CD4-positive, alpha-beta T cell (primary cell): ENCODE measurements around the gene SPTBN1. TPM values are rescaled to one million over a fixed set of nuclear protein-coding genes. Genes with fewer than 3 reads are reported as not detected.

Source experiments
- ATAC-seq: fragments of 200-7000 bp; cut with Tn5 transposase; one replicate; pipeline ENCODE4 v1.10.0; 2022; ENCODE audit warnings: mild to moderate bottlenecking; ENCODE audit not compliant: poor library complexity
- CTCF ChIA-PET: fragments of 350-600 bp; sonication (Branson Sonifier 250); formaldehyde crosslinking; loops from one replicate; lab custom pipeline; 2021; ENCODE audit warnings: antibody characterized with exemption, inconsistent platforms; lab: Charles Lee
- POLR2A ChIA-PET: fragments of 350-600 bp; sonication (Branson Sonifier 250); formaldehyde crosslinking; loops from one replicate; lab custom pipeline; 2021; ENCODE audit warnings: antibody characterized with exemption, inconsistent platforms; lab: Charles Lee
- DNase-seq, 14 experiments: peaks; one replicate each; pipeline ENCODE4 v3.0.0-alpha.2; 2013 to 2020; ENCODE audit warnings: mixed read lengths in 2 of 14
- H3K27ac ChIP-seq, 2 donors: one replicate each; pipeline versions ENCODE4 v1.5.1 to v1.7.0; 2013; ENCODE audit warnings: low read length in 2 of 2, low read depth in 1 of 2, mild to moderate bottlenecking in 1 of 2
- H3K27me3 ChIP-seq, 2 experiments: 1 replicate in 1 of 2; 2 replicates in 1 of 2; pipeline versions ENCODE4 v1.6.1 to v1.7.0; 2013; ENCODE audit warnings: low read length in 2 of 2, control low read depth in 1 of 2, mild to moderate bottlenecking in 1 of 2, moderate library complexity in 1 of 2; ENCODE audit not compliant: insufficient read depth in 2 of 2, control insufficient read depth in 1 of 2
- H3K36me3 ChIP-seq: one replicate; pipeline ENCODE4 v1.6.1; 2013; ENCODE audit warnings: low read length, control low read depth; ENCODE audit not compliant: insufficient read depth
- H3K4me1 ChIP-seq: one replicate; pipeline ENCODE4 v1.6.1; 2013; ENCODE audit warnings: low read length, control low read depth; ENCODE audit not compliant: insufficient read depth
- H3K4me3 ChIP-seq: one replicate; pipeline ENCODE4 v1.5.1; 2013; ENCODE audit warnings: mild to moderate bottlenecking, low read length, moderate library complexity
- H3K9me3 ChIP-seq, 2 experiments: 1 replicate in 1 of 2; 2 replicates in 1 of 2; pipeline versions ENCODE4 v1.6.1 to v1.7.0; 2013; ENCODE audit warnings: low read length in 2 of 2, mild to moderate bottlenecking in 2 of 2, control low read depth in 1 of 2, moderate library complexity in 1 of 2; ENCODE audit not compliant: control insufficient read depth in 1 of 2, insufficient read depth in 1 of 2
- H3K27ac Mint-ChIP-seq: one replicate; pipeline ENCODE4 v1.8.0; 2020; ENCODE audit warnings: mixed read lengths
- H3K27me3 Mint-ChIP-seq: one replicate; pipeline ENCODE4 v1.8.0; 2021; ENCODE audit warnings: mixed read lengths
- H3K36me3 Mint-ChIP-seq: one replicate; pipeline ENCODE4 v1.8.0; 2021; ENCODE audit warnings: low read depth, mixed read lengths
- H3K4me1 Mint-ChIP-seq: one replicate; pipeline ENCODE4 v1.8.0; 2021; ENCODE audit warnings: low read depth, mixed read lengths
- H3K4me3 Mint-ChIP-seq: one replicate; pipeline ENCODE4 v1.8.0; 2020; ENCODE audit warnings: mild to moderate bottlenecking, mixed read lengths
- H3K9me3 Mint-ChIP-seq: one replicate; pipeline ENCODE4 v1.8.0; 2020; ENCODE audit warnings: mixed read lengths
- CTCF ChIP-seq: fragments of 200-600 bp; IDR thresholded peaks from one replicate; pipeline ENCODE4 v1.8.0; 2022; ENCODE audit warnings: antibody characterized with exemption, mild to moderate bottlenecking
- intact Hi-C, 2 experiments: fragments of 100-400 bp; cut with DNase I in 1 of 2; cut with micrococcal nuclease in 1 of 2; formaldehyde crosslinking; loops; one replicate each; pipeline versions ENCODE4 v1.15.1 to v1.9.0; 2023 to 2025; cut with DNase I, micrococcal nuclease
- total RNA-seq, 174 experiments: library from RNA in 2 of 174; stranded (reverse) in 2 of 174; gene quantifications; one replicate each; pipeline ENCODE4 v1.2.3 and lab custom pipeline; 2021 to 2026

The SPTBN1 gene
- total RNA-seq, 2 experiments from 2014 or later: 156 to 166 TPM

- ChIA-PET CTCF (no interaction called here), POLR2A (interaction anchor here (0.6 kb wide), 1 partner anchor 46 kb away, joined by 4 read pairs; no protein-coding TSS in a partner anchor)
- Mint-ChIP-seq H3K4me3 (no peak overlapping the region), H3K27me3 (peaks cover 11% of the 10 kb centered on the region), H3K4me1 (no peaks in the 10 kb centered on the region), H3K27ac (no peak overlapping the region), H3K36me3 (no peaks in the 10 kb centered on the region), H3K9me3 (no peaks in the 10 kb centered on the region)
- Histone ChIP-seq H3K9me3 (no peaks in the 10 kb centered on the region), H3K4me3 (no peak overlapping the region), H3K27me3 (no peaks in the 10 kb centered on the region), H3K27ac (no peak overlapping the region), H3K36me3 (no peaks in the 10 kb centered on the region), H3K4me1 (no peaks in the 10 kb centered on the region)
- DNase-seq (no peak), ATAC-seq (no peak)
- no peak for TF ChIP-seq CTCF
- intact Hi-C loops: no loop called here
Measured at GRCh38 chr2:54468673-54469072, 12.5 kb downstream of the SPTBN1 start.

- POLR2A ChIA-PET: interaction anchor here (0.6 kb wide), 1 partner anchor 47 kb away, joined by 4 read pairs; no protein-coding TSS in a partner anchor
- intact Hi-C loops: no loop called here
- no peak for TF ChIP-seq CTCF
- Histone ChIP-seq H3K27ac (no peak overlapping the region), H3K4me1 (no peaks in the 10 kb centered on the region), H3K36me3 (no peaks in the 10 kb centered on the region), H3K4me3 (no peak overlapping the region), H3K27me3 (no peaks in the 10 kb centered on the region), H3K9me3 (no peaks in the 10 kb centered on the region)
- Mint-ChIP-seq H3K27me3 (peaks cover 5% of the 10 kb centered on the region), H3K4me1 (no peaks in the 10 kb centered on the region), H3K9me3 (no peaks in the 10 kb centered on the region), H3K36me3 (no peaks in the 10 kb centered on the region), H3K4me3 (no peak overlapping the region), H3K27ac (no peak overlapping the region)
- no peak for ATAC-seq
- DNase-seq: no peak
- CTCF ChIA-PET: no interaction called here
Measured at GRCh38 chr2:54469484-54470053, 13.4 kb downstream of the SPTBN1 start.

- no peaks in the 10 kb centered on the region for H3K9me3 Mint-ChIP-seq
- H3K9me3 ChIP-seq: no peaks in the 10 kb centered on the region
- H3K27me3 Mint-ChIP-seq: peaks cover 5% of the 10 kb centered on the region
- DNase-seq (no peak), ATAC-seq (no peak)
- no peak overlapping the region for H3K27ac ChIP-seq
- no peaks in the 10 kb centered on the region for H3K27me3 ChIP-seq
- POLR2A ChIA-PET: no interaction called here
- TF ChIP-seq CTCF: no peak
- no peaks in the 10 kb centered on the region for H3K4me1 Mint-ChIP-seq
- H3K36me3 ChIP-seq: no peaks in the 10 kb centered on the region
- H3K4me3 Mint-ChIP-seq: no peak overlapping the region
- no peaks in the 10 kb centered on the region for H3K4me1 ChIP-seq
- no peaks in the 10 kb centered on the region for H3K36me3 Mint-ChIP-seq
- H3K27ac Mint-ChIP-seq: no peak overlapping the region
- intact Hi-C loops: no loop called here
- CTCF ChIA-PET: no interaction called here
- H3K4me3 ChIP-seq: no peak overlapping the region
Measured at GRCh38 chr2:54470266-54470938, 14.3 kb downstream of the SPTBN1 start.
